Panc1 (cell line): ENCODE data around the gene BACH2. TPM values are rescaled to one million over a fixed set of nuclear protein-coding genes. Genes with fewer than 3 reads are reported as not detected.
A peak's percentile ranks its signal among the peaks of the same experiment; 100 is the strongest.

Experiments
- ATAC-seq: fragments of 200-7000 bp; cut with Tn5 transposase; 2 replicates; pipeline ENCODE4 v1.9.1; 2020; ENCODE audit warnings: mild to moderate bottlenecking, moderate library complexity
- BruUV-seq: library from RNA; stranded (reverse); fragments of 400-500 nt; replicated peaks from 2 replicates; lab custom pipeline; 2021; lab: Mats Ljungman, UMichigan
- CTCF ChIA-PET: fragments of 300-600 bp; sonication (Branson Sonifier 250); formaldehyde crosslinking; loops from one replicate; lab custom pipeline; 2022; ENCODE audit warnings: antibody characterized with exemption; lab: Charles Lee
- POLR2A ChIA-PET: fragments of 300-600 bp; sonication (Branson Sonifier 250); formaldehyde crosslinking; loops from one replicate; lab custom pipeline; 2022; ENCODE audit warnings: antibody characterized with exemption; lab: Charles Lee
- DNase-seq: peaks from one replicate; pipeline ENCODE4 v3.0.0-alpha.2; 2010; ENCODE audit warnings: low read depth, low spot score
- H3K27ac ChIP-seq: 2 replicates; pipeline ENCODE4 v1.5.1; 2011; ENCODE audit warnings: mild to moderate bottlenecking, low read length, inconsistent platforms
- H3K27me3 ChIP-seq: fragments of 200-500 bp; sonication (Bioruptor generic); 2 replicates; pipeline ENCODE4 v1.6.0; 2014; ENCODE audit warnings: low read length, inconsistent platforms; ENCODE audit not compliant: control insufficient read depth, insufficient read depth
- H3K36me3 ChIP-seq: fragments of 200-500 bp; sonication (Bioruptor generic); 2 replicates; pipeline ENCODE4 v1.5.1; 2014; ENCODE audit warnings: inconsistent platforms, mild to moderate bottlenecking, low read length, moderate library complexity; ENCODE audit not compliant: control insufficient read depth, insufficient read depth
- H3K4me1 ChIP-seq: 2 replicates; pipeline ENCODE4 v1.5.1; 2011; ENCODE audit warnings: inconsistent platforms, mild to moderate bottlenecking, low read length, moderate library complexity; ENCODE audit not compliant: control insufficient read depth, insufficient read depth
- H3K4me3 ChIP-seq, 2 experiments: 2 replicates each; pipeline ENCODE4 v1.5.1; 2011 to 2012; ENCODE audit warnings: low read depth in 2 of 2, low read length in 2 of 2, mild to moderate bottlenecking in 2 of 2, inconsistent platforms in 1 of 2, moderate library complexity in 1 of 2
- H3K9me3 ChIP-seq: fragments of 200-500 bp; sonication (Bioruptor generic); 2 replicates; pipeline ENCODE4 v1.5.1; 2014; ENCODE audit warnings: low read depth, mild to moderate bottlenecking, inconsistent platforms, low read length, moderate library complexity; ENCODE audit not compliant: control insufficient read depth, insufficient read depth
- CTCF ChIP-seq: fragments of 450-650 bp; IDR thresholded peaks from 2 replicates; pipeline ENCODE4 v1.5.1; 2017; ENCODE audit warnings: mild to moderate bottlenecking
- POLR2AphosphoS5 ChIP-seq: IDR thresholded peaks from 2 replicates; pipeline ENCODE4 v1.6.1; 2012; ENCODE audit warnings: mild to moderate bottlenecking, low read depth, low read length, moderate library complexity
- SIN3A ChIP-seq: IDR thresholded peaks from 2 replicates; pipeline ENCODE4 v1.6.1; 2012; ENCODE audit warnings: low read depth, mild to moderate bottlenecking, low read length, moderate library complexity, borderline replicate concordance; ENCODE audit not compliant: insufficient read depth
- TCF7L2 ChIP-seq: IDR thresholded peaks from 2 replicates; pipeline ENCODE4 v1.6.1; 2011; ENCODE audit warnings: mild to moderate bottlenecking, low read depth, low read length, inconsistent platforms
- in situ Hi-C: cut with HindIII; loops from 2 replicates; pipeline ENCODE4 v1.10.0; 2016; ENCODE audit warnings: low sequenced_read_pairs, low pct_unique_long_range_greater_than_20kb
- intact Hi-C: fragments of 100-400 bp; cut with micrococcal nuclease; formaldehyde crosslinking; loops from one replicate; pipeline ENCODE4 v1.10.0; 2022; ENCODE audit not compliant: unreplicated experiment
- total RNA-seq: library from RNA; stranded (reverse); gene quantifications from one replicate; pipeline ENCODE4 v1.2.1, GENCODE V29; 2021; ENCODE audit not compliant: unreplicated experiment
- TF ChIP-seq, protein P1 (sequence below), 2 experiments: IDR thresholded peaks; 2 replicates each; pipeline ENCODE4 v1.6.1; 2011 to 2012; ENCODE audit warnings: low read depth in 2 of 2, control low read depth in 1 of 2, low read length in 1 of 2, mild to moderate bottlenecking in 1 of 2, moderate library complexity in 1 of 2; ENCODE audit not compliant: insufficient read depth in 1 of 2

Gene BACH2
- total RNA-seq, 1 experiment from 2014 or later, result 1.6 TPM

GRCh38 chr6:90277302-90278011 lies 19.2 kb downstream of the BACH2 start:
- no peaks in the 10 kb centered on the region for H3K27me3 ChIP-seq
- in situ Hi-C loops, result no loop called here
- POLR2A ChIA-PET, result no interaction called here
- ATAC-seq (no peak), DNase-seq (no peak)
- H3K4me3 ChIP-seq, result no peak overlapping the region
- no peak overlapping the region for H3K27ac ChIP-seq
- TF ChIP-seq CTCF (no peak), POLR2AphosphoS5 (no peak), SIN3A (no peak), TCF7L2 (no peak)
- TF ChIP-seq, protein P1, sequence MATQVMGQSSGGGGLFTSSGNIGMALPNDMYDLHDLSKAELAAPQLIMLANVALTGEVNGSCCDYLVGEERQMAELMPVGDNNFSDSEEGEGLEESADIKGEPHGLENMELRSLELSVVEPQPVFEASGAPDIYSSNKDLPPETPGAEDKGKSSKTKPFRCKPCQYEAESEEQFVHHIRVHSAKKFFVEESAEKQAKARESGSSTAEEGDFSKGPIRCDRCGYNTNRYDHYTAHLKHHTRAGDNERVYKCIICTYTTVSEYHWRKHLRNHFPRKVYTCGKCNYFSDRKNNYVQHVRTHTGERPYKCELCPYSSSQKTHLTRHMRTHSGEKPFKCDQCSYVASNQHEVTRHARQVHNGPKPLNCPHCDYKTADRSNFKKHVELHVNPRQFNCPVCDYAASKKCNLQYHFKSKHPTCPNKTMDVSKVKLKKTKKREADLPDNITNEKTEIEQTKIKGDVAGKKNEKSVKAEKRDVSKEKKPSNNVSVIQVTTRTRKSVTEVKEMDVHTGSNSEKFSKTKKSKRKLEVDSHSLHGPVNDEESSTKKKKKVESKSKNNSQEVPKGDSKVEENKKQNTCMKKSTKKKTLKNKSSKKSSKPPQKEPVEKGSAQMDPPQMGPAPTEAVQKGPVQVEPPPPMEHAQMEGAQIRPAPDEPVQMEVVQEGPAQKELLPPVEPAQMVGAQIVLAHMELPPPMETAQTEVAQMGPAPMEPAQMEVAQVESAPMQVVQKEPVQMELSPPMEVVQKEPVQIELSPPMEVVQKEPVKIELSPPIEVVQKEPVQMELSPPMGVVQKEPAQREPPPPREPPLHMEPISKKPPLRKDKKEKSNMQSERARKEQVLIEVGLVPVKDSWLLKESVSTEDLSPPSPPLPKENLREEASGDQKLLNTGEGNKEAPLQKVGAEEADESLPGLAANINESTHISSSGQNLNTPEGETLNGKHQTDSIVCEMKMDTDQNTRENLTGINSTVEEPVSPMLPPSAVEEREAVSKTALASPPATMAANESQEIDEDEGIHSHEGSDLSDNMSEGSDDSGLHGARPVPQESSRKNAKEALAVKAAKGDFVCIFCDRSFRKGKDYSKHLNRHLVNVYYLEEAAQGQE (IDR thresholded peaks at IDR 0.05; ENCODE audit: insufficient read depth in 1 of 2, low read depth in 2 of 2, low read length in 1 of 2), result no peak
- no peaks in the 10 kb centered on the region for H3K36me3 ChIP-seq
- BruUV-seq, result no TSS peak
- CTCF ChIA-PET, result no interaction called here
- intact Hi-C loops, result no loop called here
- H3K9me3 ChIP-seq, result no peaks in the 10 kb centered on the region
- no peaks in the 10 kb centered on the region for H3K4me1 ChIP-seq

- Histone ChIP-seq H3K4me3 (no peak overlapping the region), H3K4me1 (no peaks in the 10 kb centered on the region), H3K27ac (no peak overlapping the region), H3K36me3 (no peaks in the 10 kb centered on the region), H3K27me3 (no peaks in the 10 kb centered on the region), H3K9me3 (no peaks in the 10 kb centered on the region)
- TF ChIP-seq SIN3A, result no peak
- TF ChIP-seq, protein P1 (IDR thresholded peaks at IDR 0.05; ENCODE audit: insufficient read depth in 1 of 2, low read depth in 2 of 2, low read length in 1 of 2), result no peak
- TF ChIP-seq POLR2AphosphoS5, result no peak
- no peak for TF ChIP-seq TCF7L2
- TF ChIP-seq CTCF, result peak; percentile 44
- intact Hi-C loops, result no loop called here
- no peak for ATAC-seq
- BruUV-seq, result no TSS peak
- DNase-seq, result no peak
- ChIA-PET CTCF (no interaction called here), POLR2A (no interaction called here)
- in situ Hi-C loops, result no loop called here
Observed at GRCh38 chr6:90274451-90275030, 22.1 kb downstream of the BACH2 start.
